Colonic mucosa (tissue), 4 donors: ENCODE measurements around the gene CTTN. TPM values are rescaled to one million over a fixed set of nuclear protein-coding genes. Genes with fewer than 3 reads are reported as not detected.

Source experiments
- DNase-seq: peaks from one replicate; pipeline ENCODE4 v3.0.0-alpha.2; 2020
- H3K27ac ChIP-seq: fragments of 200-600 bp; one replicate; pipeline ENCODE4 v1.8.0; 2021
- H3K27me3 ChIP-seq: fragments of 200-600 bp; one replicate; pipeline ENCODE4 v1.8.0; 2021
- H3K36me3 ChIP-seq: fragments of 200-600 bp; one replicate; pipeline ENCODE4 v1.8.0; 2021
- H3K4me1 ChIP-seq: fragments of 200-600 bp; one replicate; pipeline ENCODE4 v1.8.0; 2021; ENCODE audit warnings: mild to moderate bottlenecking
- H3K4me3 ChIP-seq: fragments of 200-600 bp; one replicate; pipeline ENCODE4 v1.8.0; 2021
- H3K9ac ChIP-seq, 2 donors: one replicate each; pipeline ENCODE4 v1.7.0; 2013; ENCODE audit warnings: control low read depth in 2 of 2, low read depth in 2 of 2, low read length in 2 of 2
- H3K9me3 ChIP-seq: fragments of 200-600 bp; one replicate; pipeline ENCODE4 v1.8.0; 2021
- intact Hi-C: fragments of 100-400 bp; cut with DNase I; formaldehyde crosslinking; loops from one replicate; pipeline ENCODE4 v1.14.1; 2022
- total RNA-seq, 2 donors: library from RNA; stranded (reverse); fragmentation: NEBNext Ultra II Directional in 1 of 2; extraction: Animal tissue kit (Norgen Biotek cat#: 25700) in 1 of 2; gene quantifications; one replicate each; pipeline ENCODE4 v1.2.1, GENCODE V29; 2021
- TF ChIP-seq, protein P1 (sequence below): fragments of 200-600 bp; IDR thresholded peaks from one replicate; pipeline ENCODE4 v1.8.0; 2022; ENCODE audit warnings: antibody characterized with exemption, mild to moderate bottlenecking
- donor health status: healthy.
- donor health status: DM: no; HTN: no; CAD: no.
- donor health status: DM: no; HTN: no; CAD: no.

Gene CTTN
- total RNA-seq, 2 donors from 2014 or later: 249 to 302 TPM

DNA sequence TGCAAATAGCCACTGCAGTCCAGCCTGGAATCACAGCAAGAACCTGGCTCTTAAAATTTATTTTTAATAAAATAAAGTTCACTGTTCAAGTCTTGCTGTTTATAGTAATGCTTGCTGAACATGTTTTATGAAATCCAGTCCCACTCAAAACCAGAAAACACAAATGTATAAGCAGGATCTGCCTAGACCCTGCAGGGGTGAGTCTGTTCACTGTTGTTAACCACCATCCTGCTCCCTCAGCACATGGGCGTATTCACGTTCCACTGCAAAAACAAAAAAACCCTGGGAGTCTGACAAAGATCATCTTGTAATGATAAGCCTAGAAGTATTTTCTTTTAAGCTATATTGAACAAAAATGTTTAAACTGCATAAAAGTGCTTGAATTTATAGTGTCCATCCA is 45.0 kb upstream of the CTTN start:
- no peak overlapping the region for H3K4me3 ChIP-seq
- H3K4me1 ChIP-seq: no peaks in the 10 kb centered on the region
- no peaks in the 10 kb centered on the region for H3K9me3 ChIP-seq
- TF ChIP-seq, protein P1, sequence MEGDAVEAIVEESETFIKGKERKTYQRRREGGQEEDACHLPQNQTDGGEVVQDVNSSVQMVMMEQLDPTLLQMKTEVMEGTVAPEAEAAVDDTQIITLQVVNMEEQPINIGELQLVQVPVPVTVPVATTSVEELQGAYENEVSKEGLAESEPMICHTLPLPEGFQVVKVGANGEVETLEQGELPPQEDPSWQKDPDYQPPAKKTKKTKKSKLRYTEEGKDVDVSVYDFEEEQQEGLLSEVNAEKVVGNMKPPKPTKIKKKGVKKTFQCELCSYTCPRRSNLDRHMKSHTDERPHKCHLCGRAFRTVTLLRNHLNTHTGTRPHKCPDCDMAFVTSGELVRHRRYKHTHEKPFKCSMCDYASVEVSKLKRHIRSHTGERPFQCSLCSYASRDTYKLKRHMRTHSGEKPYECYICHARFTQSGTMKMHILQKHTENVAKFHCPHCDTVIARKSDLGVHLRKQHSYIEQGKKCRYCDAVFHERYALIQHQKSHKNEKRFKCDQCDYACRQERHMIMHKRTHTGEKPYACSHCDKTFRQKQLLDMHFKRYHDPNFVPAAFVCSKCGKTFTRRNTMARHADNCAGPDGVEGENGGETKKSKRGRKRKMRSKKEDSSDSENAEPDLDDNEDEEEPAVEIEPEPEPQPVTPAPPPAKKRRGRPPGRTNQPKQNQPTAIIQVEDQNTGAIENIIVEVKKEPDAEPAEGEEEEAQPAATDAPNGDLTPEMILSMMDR: no peak
- no peaks in the 10 kb centered on the region for H3K27me3 ChIP-seq
- H3K36me3 ChIP-seq: peaks cover 11% of the 10 kb centered on the region
- intact Hi-C loops: no loop called here
- no peak overlapping the region for H3K9ac ChIP-seq
- H3K27ac ChIP-seq: no peak overlapping the region
- no peak for DNase-seq

DNA sequence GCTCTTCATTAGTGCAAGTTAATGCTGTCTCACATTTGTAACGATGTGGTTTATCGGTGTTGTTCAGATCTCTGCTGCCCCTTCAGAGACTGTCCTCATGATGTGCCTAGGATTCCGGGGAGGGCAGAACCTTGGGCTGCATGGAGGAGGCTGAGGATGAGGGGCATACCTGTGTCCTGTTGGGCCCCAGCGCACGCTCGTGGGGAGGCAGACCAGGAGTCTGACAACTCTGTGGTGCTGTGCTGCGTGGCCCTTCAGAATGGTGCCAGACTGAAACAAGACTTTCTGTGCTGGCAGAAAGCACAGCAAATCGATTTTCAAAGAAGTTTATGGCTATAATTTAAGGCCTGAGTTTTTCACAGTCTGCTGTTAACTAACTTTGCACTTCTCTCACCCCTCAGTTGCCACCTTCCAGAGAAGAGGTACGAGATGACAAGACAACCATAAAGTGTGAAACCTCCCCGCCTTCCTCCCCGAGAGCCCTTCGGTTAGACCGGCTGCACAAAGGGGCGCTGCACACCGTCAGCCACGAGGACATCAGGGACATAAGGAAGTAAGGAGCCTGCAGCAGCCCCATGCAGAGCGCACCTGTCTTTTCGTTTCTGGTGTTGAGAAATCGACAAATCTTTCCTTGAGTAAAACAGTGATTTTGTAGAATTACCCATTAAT is 44.3 kb upstream of the CTTN start:
- TF ChIP-seq, protein P1: no peak
- no peak for DNase-seq
- H3K9me3 ChIP-seq: no peaks in the 10 kb centered on the region
- H3K36me3 ChIP-seq: peaks cover 17% of the 10 kb centered on the region
- no peaks in the 10 kb centered on the region for H3K4me1 ChIP-seq
- H3K27me3 ChIP-seq: no peaks in the 10 kb centered on the region
- H3K4me3 ChIP-seq: no peak overlapping the region
- intact Hi-C loops: no loop called here
- H3K27ac ChIP-seq: no peak overlapping the region
- H3K9ac ChIP-seq: no peak overlapping the region

DNA sequence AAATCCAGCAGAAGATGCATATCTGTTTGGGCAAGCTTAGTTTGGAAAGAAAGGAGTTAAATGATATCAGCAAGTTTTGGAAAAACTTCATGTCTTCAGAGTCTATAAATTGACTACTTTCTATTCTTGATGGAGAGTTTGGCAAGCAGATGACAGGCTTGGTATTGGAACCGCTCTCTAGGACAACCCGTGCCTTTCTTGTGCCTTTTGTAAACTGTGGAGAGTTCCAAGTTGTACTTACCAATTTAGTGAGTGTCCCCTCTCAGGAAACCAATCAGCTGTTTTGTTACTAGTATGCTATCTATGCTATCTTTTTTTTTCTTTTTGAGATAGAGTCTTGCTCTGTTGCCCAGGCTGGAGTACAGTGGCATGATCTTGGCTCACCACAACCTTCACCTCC is 43.7 kb upstream of the CTTN start:
- no peak overlapping the region for H3K9ac ChIP-seq
- no peak overlapping the region for H3K27ac ChIP-seq
- H3K27me3 ChIP-seq: no peaks in the 10 kb centered on the region
- no peaks in the 10 kb centered on the region for H3K4me1 ChIP-seq
- peaks cover 17% of the 10 kb centered on the region for H3K36me3 ChIP-seq
- no peak overlapping the region for H3K4me3 ChIP-seq
- intact Hi-C loops: no loop called here
- TF ChIP-seq, protein P1: no peak
- no peak for DNase-seq
- no peaks in the 10 kb centered on the region for H3K9me3 ChIP-seq

DNA sequence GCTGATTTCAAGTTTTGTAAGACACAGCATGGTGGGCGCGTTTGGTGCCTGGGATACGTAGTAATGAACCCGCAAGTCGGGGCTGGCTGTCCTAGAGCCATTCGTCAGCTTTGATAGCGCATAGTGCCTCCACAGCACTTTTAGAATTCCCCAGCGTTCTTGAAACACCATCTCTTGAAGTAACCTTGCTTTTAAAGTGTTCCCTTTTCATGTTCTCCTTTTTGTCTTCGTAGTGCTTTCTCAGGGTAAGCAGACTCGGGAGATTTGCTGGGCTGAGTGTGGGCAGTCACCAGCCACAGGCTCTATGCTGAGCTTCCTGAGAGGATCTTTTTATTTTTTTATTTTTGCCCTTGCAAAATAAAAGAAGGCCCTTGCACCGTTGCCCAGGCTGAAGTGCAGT is 39.6 kb upstream of the CTTN start:
- TF ChIP-seq, protein P1: no peak
- H3K9ac ChIP-seq: no peak overlapping the region
- no peak for DNase-seq
- intact Hi-C loops: no loop called here
- no peak overlapping the region for H3K27ac ChIP-seq
- H3K36me3 ChIP-seq: peaks cover 31% of the 10 kb centered on the region
- H3K27me3 ChIP-seq: no peaks in the 10 kb centered on the region
- no peaks in the 10 kb centered on the region for H3K9me3 ChIP-seq
- no peak overlapping the region for H3K4me3 ChIP-seq
- H3K4me1 ChIP-seq: no peaks in the 10 kb centered on the region

DNA sequence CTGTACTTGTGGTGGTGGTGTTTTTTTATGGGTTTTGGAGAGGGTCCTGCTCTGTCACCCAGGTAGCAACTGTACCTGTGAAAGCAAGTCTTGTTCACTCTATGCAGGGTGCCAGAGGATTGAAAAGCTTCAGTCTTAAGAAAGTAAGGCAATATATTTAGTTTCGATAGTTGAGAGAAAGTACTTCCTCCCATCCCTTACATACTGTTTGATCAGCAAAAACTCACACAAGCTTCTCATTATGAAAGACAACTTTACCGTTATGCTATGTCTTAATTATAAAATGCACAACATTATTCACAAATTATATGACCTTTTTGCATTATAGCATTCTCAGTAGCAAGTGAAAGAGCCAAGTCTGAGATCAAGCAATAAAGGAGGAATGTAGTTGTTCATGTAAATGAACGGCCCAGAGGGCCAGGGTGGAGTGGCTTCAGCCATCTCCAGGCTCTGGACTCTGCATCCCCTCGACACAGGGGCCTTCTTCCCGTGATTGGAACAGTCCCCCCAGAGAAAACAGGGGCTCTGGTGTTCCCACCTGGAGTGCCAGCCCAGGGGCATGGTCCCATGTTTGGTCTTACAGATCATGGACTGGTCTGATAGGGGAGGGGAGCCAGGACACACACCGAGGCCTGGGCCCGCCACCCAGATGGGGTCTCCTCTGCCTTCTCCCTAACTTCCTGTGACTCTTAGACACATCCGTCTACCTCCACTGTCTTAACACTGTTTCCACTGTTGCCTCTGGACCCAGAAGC is 38.7 kb upstream of the CTTN start:
- Histone ChIP-seq H3K36me3 (peaks cover 31% of the 10 kb centered on the region), H3K9me3 (no peaks in the 10 kb centered on the region), H3K9ac (no peak overlapping the region), H3K27ac (no peak overlapping the region), H3K27me3 (no peaks in the 10 kb centered on the region), H3K4me3 (no peak overlapping the region), H3K4me1 (no peaks in the 10 kb centered on the region)
- no peak for DNase-seq
- intact Hi-C loops: no loop called here
- TF ChIP-seq, protein P1: no peak
